ENCODE results near the gene ALPL. TPM values are rescaled to one million over a fixed set of nuclear protein-coding genes. Genes with fewer than 3 reads are reported as not detected.

Gene ALPL
- total and polyA plus RNA-seq, 9 donors = 1.2 to 9.2 (median 3.8) TPM

GRCh38 chr1:21574466-21575151 is 65.4 kb downstream of the ALPL start:
- TF ChIP-seq EP300 (IDR thresholded peaks at IDR 0.05) (no peak), POLR2A (IDR thresholded peaks at IDR 0.05) (no peak)
- Histone ChIP-seq H3K9me3 (no peaks in the 10 kb centered on the region), H3K27me3 (no peaks in the 10 kb centered on the region), H3K4me3 (no peak overlapping the region), H3K4me1 (ENCODE audit: insufficient read depth) (peaks cover 6% of the 10 kb centered on the region), H3K36me3 (no peaks in the 10 kb centered on the region), H3K27ac (peak overlapping the region in 1 of 2 donors; percentile 42)
- DNase-seq = peak; percentile 33 to 77 (median 42)
- WGBS, 3 donors = 10 to 21% (median 13%) methylated on average over 16 to 31 of the region's 31 CpGs
- intact Hi-C loops (cut with DNase I) = no loop called here

- H3K27ac ChIP-seq = no peak overlapping the region
- WGBS, 3 donors = 93 to 95% (median 93%) methylated on average over 18 of the region's 18 CpGs
- H3K4me1 ChIP-seq (ENCODE audit: insufficient read depth) = peaks cover 6% of the 10 kb centered on the region
- H3K27me3 ChIP-seq = no peaks in the 10 kb centered on the region
- no peaks in the 10 kb centered on the region for H3K9me3 ChIP-seq
- no peaks in the 10 kb centered on the region for H3K36me3 ChIP-seq
- DNase-seq = no peak
- intact Hi-C loops (cut with DNase I) = no loop called here
- no peak for TF ChIP-seq POLR2A (IDR thresholded peaks at IDR 0.05)
- TF ChIP-seq EP300 (IDR thresholded peaks at IDR 0.05) = no peak
- TF ChIP-seq CTCF (IDR thresholded peaks at IDR 0.05) = no peak
- H3K4me3 ChIP-seq = no peak overlapping the region
Measured at GRCh38 chr1:21575351-21575942, 66.2 kb downstream of the ALPL start.

- no peak for DNase-seq
- intact Hi-C loops (cut with DNase I) = no loop called here
- 83 to 88% (median 87%) methylated on average over 7 of the region's 7 CpGs for WGBS, 3 donors
- no peak overlapping the region for H3K4me3 ChIP-seq
- no peaks in the 10 kb centered on the region for H3K36me3 ChIP-seq
- TF ChIP-seq EP300 (IDR thresholded peaks at IDR 0.05) (no peak), POLR2A (IDR thresholded peaks at IDR 0.05) (no peak), CTCF (IDR thresholded peaks at IDR 0.05) (no peak)
- no peak overlapping the region for H3K27ac ChIP-seq
- no peaks in the 10 kb centered on the region for H3K27me3 ChIP-seq
- peaks cover 6% of the 10 kb centered on the region for H3K4me1 ChIP-seq (ENCODE audit: insufficient read depth)
- H3K9me3 ChIP-seq = no peaks in the 10 kb centered on the region
Measured at GRCh38 chr1:21576031-21576797, 67.0 kb downstream of the ALPL start.

DNA sequence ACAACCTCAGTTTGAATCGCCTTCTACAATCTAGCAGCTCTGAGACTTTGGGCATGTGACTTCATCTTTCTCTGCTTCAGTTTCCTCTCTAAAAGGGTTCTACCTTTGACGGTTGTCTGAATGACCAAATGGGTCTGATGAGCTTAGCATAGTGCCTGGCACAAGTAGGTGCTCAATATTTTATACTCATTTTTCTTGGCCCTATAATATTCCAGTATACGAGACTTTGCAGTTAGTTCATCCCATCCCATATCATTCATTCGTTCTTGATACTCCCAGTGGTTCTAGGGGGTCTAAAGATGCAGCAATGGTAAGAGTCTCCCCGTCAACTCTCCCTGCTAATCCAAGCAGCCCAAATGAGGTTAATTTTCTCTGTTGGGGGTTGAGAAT is 67.6 kb downstream of the ALPL start:
- intact Hi-C loops (cut with DNase I) = no loop called here
- Histone ChIP-seq H3K27ac (no peak overlapping the region), H3K27me3 (no peaks in the 10 kb centered on the region), H3K4me1 (ENCODE audit: insufficient read depth) (peaks cover 6% of the 10 kb centered on the region), H3K4me3 (no peak overlapping the region), H3K36me3 (no peaks in the 10 kb centered on the region), H3K9me3 (no peaks in the 10 kb centered on the region)
- no peak for DNase-seq
- 90 to 91% (median 90%) methylated on average over 5 of the region's 5 CpGs for WGBS, 3 donors
- TF ChIP-seq CTCF (IDR thresholded peaks at IDR 0.05) (no peak), EP300 (IDR thresholded peaks at IDR 0.05) (no peak), POLR2A (IDR thresholded peaks at IDR 0.05) (no peak)

All from ovary (tissue), 9 donors.